H9 (cell line): ENCODE measurements around the gene KCNMA1. TPM values are rescaled to one million over a fixed set of nuclear protein-coding genes. Genes with fewer than 3 reads are reported as not detected.

ENCODE experiments used
- DNase-seq: peaks from one replicate; pipeline ENCODE4 v3.0.0-alpha.2; 2017
- H2AFZ ChIP-seq: one replicate; pipeline ENCODE4 v1.6.1; 2013; ENCODE audit warnings: mild to moderate bottlenecking, low read length, control low read depth, moderate library complexity
- H2AK5ac ChIP-seq: 2 replicates; pipeline ENCODE4 v1.6.1; 2013; ENCODE audit warnings: low read length, control low read depth, mixed read lengths; ENCODE audit not compliant: insufficient read length
- H2BK120ac ChIP-seq: one replicate; pipeline ENCODE4 v1.6.1; 2013; ENCODE audit warnings: low read depth, mild to moderate bottlenecking, low read length, control low read depth, inconsistent platforms; ENCODE audit not compliant: poor library complexity, severe bottlenecking
- H2BK12ac ChIP-seq: 2 replicates; pipeline ENCODE4 v1.6.1; 2013; ENCODE audit warnings: low read length, control low read depth, mixed read lengths, low read depth; ENCODE audit not compliant: insufficient read length
- H2BK15ac ChIP-seq: 2 replicates; pipeline ENCODE4 v1.6.1; 2013; ENCODE audit warnings: low read depth, low read length, control low read depth
- H2BK20ac ChIP-seq: one replicate; pipeline ENCODE4 v1.6.1; 2013; ENCODE audit warnings: low read depth, mild to moderate bottlenecking, low read length, control low read depth, inconsistent platforms; ENCODE audit not compliant: poor library complexity, severe bottlenecking
- H2BK5ac ChIP-seq: 2 replicates; pipeline ENCODE4 v1.6.1; 2013; ENCODE audit warnings: low read length, control low read depth, mixed read lengths; ENCODE audit not compliant: insufficient read length
- H3K14ac ChIP-seq: 2 replicates; pipeline ENCODE4 v1.6.1; 2013; ENCODE audit warnings: low read length, control low read depth; ENCODE audit not compliant: insufficient read depth
- H3K18ac ChIP-seq: 2 replicates; pipeline ENCODE4 v1.6.1; 2013; ENCODE audit warnings: low read depth, mild to moderate bottlenecking, mixed read lengths, low read length, control low read depth; ENCODE audit not compliant: insufficient read length
- H3K23ac ChIP-seq: 2 replicates; pipeline ENCODE4 v1.6.1; 2013; ENCODE audit warnings: low read length, control low read depth, mixed read lengths, low read depth; ENCODE audit not compliant: insufficient read length
- H3K23me2 ChIP-seq: 2 replicates; pipeline ENCODE4 v1.6.1; 2013; ENCODE audit warnings: low read depth, mild to moderate bottlenecking, mixed read lengths, low read length, control low read depth; ENCODE audit not compliant: insufficient read length, poor library complexity, severe bottlenecking
- H3K27ac ChIP-seq: 2 replicates; pipeline ENCODE4 v1.5.1; 2013; ENCODE audit warnings: low read length, control low read depth, mixed read lengths, low read depth; ENCODE audit not compliant: insufficient read length
- H3K27me3 ChIP-seq: 2 replicates; pipeline ENCODE4 v1.6.1; 2013; ENCODE audit warnings: low read length, control low read depth, inconsistent platforms; ENCODE audit not compliant: insufficient read depth
- H3K4ac ChIP-seq: 2 replicates; pipeline ENCODE4 v1.6.1; 2013; ENCODE audit warnings: low read depth, mild to moderate bottlenecking, control low read depth, inconsistent platforms, low read length, moderate library complexity
- H3K4me1 ChIP-seq: 2 replicates; pipeline ENCODE4 v1.6.1; 2013; ENCODE audit warnings: low read length, control low read depth, inconsistent platforms; ENCODE audit not compliant: insufficient read depth
- H3K4me2 ChIP-seq: 2 replicates; pipeline ENCODE4 v1.6.1; 2013; ENCODE audit warnings: low read length, control low read depth, mixed read lengths; ENCODE audit not compliant: insufficient read length, insufficient read depth
- H3K56ac ChIP-seq: 2 replicates; pipeline ENCODE4 v1.6.1; 2013; ENCODE audit warnings: low read depth, mild to moderate bottlenecking, mixed read lengths, low read length, control low read depth; ENCODE audit not compliant: insufficient read length
- H3K79me1 ChIP-seq: 2 replicates; pipeline ENCODE4 v1.6.1; 2013; ENCODE audit warnings: low read depth, mild to moderate bottlenecking, moderate library complexity, low read length, control low read depth, inconsistent platforms; ENCODE audit not compliant: insufficient read depth, poor library complexity, severe bottlenecking
- H3K79me2 ChIP-seq: 2 replicates; pipeline ENCODE4 v1.6.1; 2013; ENCODE audit warnings: low read length, control low read depth, inconsistent platforms; ENCODE audit not compliant: insufficient read depth
- H3K9ac ChIP-seq: 2 replicates; pipeline ENCODE4 v1.6.1; 2013; ENCODE audit warnings: low read length, control low read depth, mixed read lengths; ENCODE audit not compliant: insufficient read length; ENCODE audit errors: extremely low read depth
- H3K9me3 ChIP-seq: one replicate; pipeline ENCODE4 v1.6.1; 2013; ENCODE audit warnings: low read depth, low read length, inconsistent platforms; ENCODE audit not compliant: control insufficient read depth
- H3T11ph ChIP-seq: one replicate; pipeline ENCODE4 v1.6.1; 2013; ENCODE audit warnings: mild to moderate bottlenecking, low read length, control low read depth, inconsistent platforms
- H4K20me1 ChIP-seq: one replicate; pipeline ENCODE4 v1.6.1; 2013; ENCODE audit not compliant: control insufficient read depth, insufficient read length, insufficient read depth
- H4K5ac ChIP-seq: 2 replicates; pipeline ENCODE4 v1.6.1; 2013; ENCODE audit warnings: low read depth, mild to moderate bottlenecking, mixed read lengths, low read length, control low read depth; ENCODE audit not compliant: insufficient read length
- H4K8ac ChIP-seq: replicated peaks from 2 replicates; pipeline ENCODE4 v1.6.1; 2013; ENCODE audit warnings: low read length, control low read depth, mixed read lengths, low read depth; ENCODE audit not compliant: insufficient read length
- H4K91ac ChIP-seq: 2 replicates; pipeline ENCODE4 v1.6.1; 2013; ENCODE audit warnings: low read depth, mild to moderate bottlenecking, moderate library complexity, mixed read lengths, low read length, control low read depth; ENCODE audit not compliant: insufficient read length
- H3K27ac Mint-ChIP-seq, 3 experiments: 2 replicates in 2 of 3; 3 replicates in 1 of 3; pipeline ENCODE4 v1.8.0; 2020 to 2021; ENCODE audit warnings: mixed read lengths in 3 of 3, mild to moderate bottlenecking in 1 of 3, moderate library complexity in 1 of 3
- H3K27me3 Mint-ChIP-seq: 2 replicates; pipeline ENCODE4 v1.8.0; 2021; ENCODE audit warnings: low read depth, mild to moderate bottlenecking, moderate library complexity, mixed read lengths
- H3K36me3 Mint-ChIP-seq, 3 experiments: 2 replicates in 2 of 3; 3 replicates in 1 of 3; pipeline ENCODE4 v1.8.0; 2020 to 2021; ENCODE audit warnings: low read depth in 3 of 3, mixed read lengths in 3 of 3; ENCODE audit not compliant: insufficient read depth in 1 of 3
- H3K4me1 Mint-ChIP-seq, 2 experiments: 2 replicates each; pipeline ENCODE4 v1.8.0; 2020; ENCODE audit warnings: mixed read lengths in 2 of 2
- H3K4me3 Mint-ChIP-seq, 2 experiments: 2 replicates in 1 of 2; 3 replicates in 1 of 2; pipeline ENCODE4 v1.8.0; 2020 to 2021; ENCODE audit warnings: mild to moderate bottlenecking in 2 of 2, mixed read lengths in 2 of 2, moderate library complexity in 1 of 2
- H3K9me3 Mint-ChIP-seq, 2 experiments: 2 replicates in 1 of 2; 3 replicates in 1 of 2; pipeline ENCODE4 v1.8.0; 2020; ENCODE audit warnings: mild to moderate bottlenecking in 2 of 2, mixed read lengths in 2 of 2, moderate library complexity in 1 of 2
- CTCF ChIP-seq: fragments of 200-600 bp; sonication (generic); conservative IDR thresholded peaks from 3 replicates; pipeline ENCODE4 v1.8.0; 2021; ENCODE audit warnings: antibody characterized with exemption, mild to moderate bottlenecking
- WGBS: extraction: QIAGEN DNeasy Blood & Tissue Kit; methylation state at CpG from one replicate; pipeline ENCODE4 v1.1.7; 2013; ENCODE audit warnings: missing lambda C conversion rate, low lambda C conversion rate, mixed read lengths; ENCODE audit not compliant: insufficient read length; ENCODE audit errors: extremely low coverage; 5-methylcytosine and 5-hydroxymethylcytosine counted together
- total RNA-seq: library from RNA; stranded (reverse); gene quantifications from 2 replicates; pipeline ENCODE4 v1.2.1, GENCODE V29; 2021

Gene KCNMA1
- total RNA-seq, 1 experiment from 2014 or later, result 2.0 TPM

- H2BK120ac ChIP-seq, result no peak overlapping the region
- H2BK20ac ChIP-seq, result no peak overlapping the region
- no peak overlapping the region for H3K4me2 ChIP-seq
- no peaks in the 10 kb centered on the region for H3K27me3 ChIP-seq
- H4K8ac ChIP-seq, result no peak overlapping the region
- no peaks in the 10 kb centered on the region for H3K79me2 ChIP-seq
- no peak overlapping the region for H2AFZ ChIP-seq
- no peak overlapping the region for H2BK12ac ChIP-seq
- H3K23me2 ChIP-seq, result no peaks in the 10 kb centered on the region
- H3K4me3 Mint-ChIP-seq, result no peak overlapping the region
- H3K27ac Mint-ChIP-seq, result no peak overlapping the region
- no peak for DNase-seq
- no peaks in the 10 kb centered on the region for H3K9me3 Mint-ChIP-seq
- no peaks in the 10 kb centered on the region for H3K27me3 Mint-ChIP-seq
- no peaks in the 10 kb centered on the region for H3K9me3 ChIP-seq
- no peaks in the 10 kb centered on the region for H4K20me1 ChIP-seq
- H3K18ac ChIP-seq, result no peak overlapping the region
- TF ChIP-seq CTCF, result no peak
- no peak overlapping the region for H4K91ac ChIP-seq
- no peak overlapping the region for H3K4ac ChIP-seq
- peaks cover 7 to 11% of the 10 kb centered on the region in 2 experiments for H3K4me1 Mint-ChIP-seq
- no peak overlapping the region for H2BK5ac ChIP-seq
- H3K79me1 ChIP-seq, result no peaks in the 10 kb centered on the region
- H4K5ac ChIP-seq, result no peak overlapping the region
- H3K56ac ChIP-seq, result no peak overlapping the region
- H3K9ac ChIP-seq, result no peak overlapping the region
- H3T11ph ChIP-seq, result no peak overlapping the region
- H3K23ac ChIP-seq, result no peak overlapping the region
- no peak overlapping the region for H2BK15ac ChIP-seq
- no peak overlapping the region for H3K14ac ChIP-seq
- no peak overlapping the region for H2AK5ac ChIP-seq
- H3K27ac ChIP-seq, result no peak overlapping the region
- no peaks in the 10 kb centered on the region; the same call in 1 of the 2 replicates for H3K4me1 ChIP-seq
- no CpG with 5 or more reads among the region's 12 CpGs for WGBS
- no peaks in the 10 kb centered on the region for H3K36me3 Mint-ChIP-seq
These were observed 390.3 kb downstream of the KCNMA1 start for GRCh38 chr10:77247031-77247990.
